ENCODE data around the gene CATSPERE.
"Not testable (repeated sequence)": the region's sequence is repeated elsewhere in the genome, so short reads cannot be mapped to it uniquely, and the experiment has no call there.

CATSPERE gene

GRCh38 chr1:244664353-244664752 is 203.3 kb downstream of the CATSPERE start:
- DNase-seq (ENCODE audit: low read depth): no peak

- DNase-seq (ENCODE audit: low read depth): no peak
Observed at GRCh38 chr1:244665771-244666217, 204.7 kb downstream of the CATSPERE start.

- not testable (repeated sequence) for DNase-seq (ENCODE audit: low read depth)
Observed at GRCh38 chr1:244666672-244667418, 205.8 kb downstream of the CATSPERE start.

GRCh38 chr1:244667797-244668196 is 206.7 kb downstream of the CATSPERE start:
- DNase-seq (ENCODE audit: low read depth): no peak

GRCh38 chr1:244672946-244673682 is 212.0 kb downstream of the CATSPERE start:
- DNase-seq (ENCODE audit: low read depth): peak; percentile 52

- DNase-seq (ENCODE audit: low read depth): peak; percentile 81
Observed at GRCh38 chr1:244674446-244674845, 213.4 kb downstream of the CATSPERE start.

- peak; percentile 37 for DNase-seq (ENCODE audit: low read depth)
Observed at GRCh38 chr1:244675167-244675566, 214.1 kb downstream of the CATSPERE start.

- DNase-seq (ENCODE audit: low read depth): no peak
Observed at GRCh38 chr1:244678697-244679096, 217.6 kb downstream of the CATSPERE start.

- peak; percentile 14 for DNase-seq (ENCODE audit: low read depth)
Observed at GRCh38 chr1:244680667-244681066, 219.6 kb downstream of the CATSPERE start.

- not testable (repeated sequence) for DNase-seq (ENCODE audit: low read depth)
Observed at GRCh38 chr1:244682087-244682486, 221.0 kb downstream of the CATSPERE start.
